ENCODE results near the gene GBP6.
"Not testable (repeated sequence)": the region's sequence is repeated elsewhere in the genome, so short reads cannot be mapped to it uniquely, and the experiment has no call there.

Gene GBP6

DNA sequence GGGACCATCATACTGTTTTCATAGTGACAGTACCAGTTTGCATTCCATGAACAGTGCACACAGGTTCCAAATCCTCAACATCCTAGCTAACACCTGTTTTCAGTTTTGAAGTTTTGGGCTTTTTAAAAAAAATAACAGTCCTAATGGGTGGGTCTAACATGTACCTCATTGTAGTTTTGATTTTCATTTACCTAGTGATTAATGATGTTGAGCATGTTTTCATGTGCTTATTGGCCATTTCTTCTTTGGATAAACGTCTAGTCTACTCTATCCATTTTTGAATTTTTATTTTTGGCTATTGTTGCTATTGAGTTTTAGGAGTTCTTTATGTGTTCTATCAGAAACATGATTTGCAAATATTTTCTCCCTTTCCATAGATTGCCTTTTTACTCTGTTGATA, 3.4 kb downstream of the GBP6 start:
- Histone ChIP-seq H3F3A (ENCODE audit: insufficient read depth) (no peaks in the 10 kb centered on the region), H3K36me3 (ENCODE audit: low read length) (no peaks in the 10 kb centered on the region), H3K9ac (ENCODE audit: low read length) (no peak overlapping the region), H4K20me1 (ENCODE audit: low read depth, low read length) (no peaks in the 10 kb centered on the region), H3K27me3 (ENCODE audit: low read length) (no peaks in the 10 kb centered on the region), H3K4me3 (ENCODE audit: insufficient read depth, low read length, poor library complexity, severe bottlenecking) (no peak overlapping the region), H2AFZ (ENCODE audit: low read depth, low read length, severe bottlenecking) (no peak overlapping the region), H3K79me2 (ENCODE audit: insufficient read depth, low read length) (no peaks in the 10 kb centered on the region), H3K4me2 (ENCODE audit: low read depth, low read length, poor library complexity, severe bottlenecking) (no peak overlapping the region), H3K27ac (ENCODE audit: low read depth, low read length) (no peak overlapping the region), H3K9me2 (replicated peaks; ENCODE audit: insufficient read depth, low read length) (no peaks in the 10 kb centered on the region), H3K9me3 (ENCODE audit: insufficient read depth, low read length) (no peaks in the 10 kb centered on the region)
- TF ChIP-seq, protein P1, sequence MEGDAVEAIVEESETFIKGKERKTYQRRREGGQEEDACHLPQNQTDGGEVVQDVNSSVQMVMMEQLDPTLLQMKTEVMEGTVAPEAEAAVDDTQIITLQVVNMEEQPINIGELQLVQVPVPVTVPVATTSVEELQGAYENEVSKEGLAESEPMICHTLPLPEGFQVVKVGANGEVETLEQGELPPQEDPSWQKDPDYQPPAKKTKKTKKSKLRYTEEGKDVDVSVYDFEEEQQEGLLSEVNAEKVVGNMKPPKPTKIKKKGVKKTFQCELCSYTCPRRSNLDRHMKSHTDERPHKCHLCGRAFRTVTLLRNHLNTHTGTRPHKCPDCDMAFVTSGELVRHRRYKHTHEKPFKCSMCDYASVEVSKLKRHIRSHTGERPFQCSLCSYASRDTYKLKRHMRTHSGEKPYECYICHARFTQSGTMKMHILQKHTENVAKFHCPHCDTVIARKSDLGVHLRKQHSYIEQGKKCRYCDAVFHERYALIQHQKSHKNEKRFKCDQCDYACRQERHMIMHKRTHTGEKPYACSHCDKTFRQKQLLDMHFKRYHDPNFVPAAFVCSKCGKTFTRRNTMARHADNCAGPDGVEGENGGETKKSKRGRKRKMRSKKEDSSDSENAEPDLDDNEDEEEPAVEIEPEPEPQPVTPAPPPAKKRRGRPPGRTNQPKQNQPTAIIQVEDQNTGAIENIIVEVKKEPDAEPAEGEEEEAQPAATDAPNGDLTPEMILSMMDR (IDR thresholded peaks at IDR 0.05; ENCODE audit: insufficient read depth, low read length, poor library complexity, severe bottlenecking): no peak
- no peak for TF ChIP-seq EZH2phosphoT487 (conservative IDR thresholded peaks at IDR 0.05; ENCODE audit: low read length)

DNA sequence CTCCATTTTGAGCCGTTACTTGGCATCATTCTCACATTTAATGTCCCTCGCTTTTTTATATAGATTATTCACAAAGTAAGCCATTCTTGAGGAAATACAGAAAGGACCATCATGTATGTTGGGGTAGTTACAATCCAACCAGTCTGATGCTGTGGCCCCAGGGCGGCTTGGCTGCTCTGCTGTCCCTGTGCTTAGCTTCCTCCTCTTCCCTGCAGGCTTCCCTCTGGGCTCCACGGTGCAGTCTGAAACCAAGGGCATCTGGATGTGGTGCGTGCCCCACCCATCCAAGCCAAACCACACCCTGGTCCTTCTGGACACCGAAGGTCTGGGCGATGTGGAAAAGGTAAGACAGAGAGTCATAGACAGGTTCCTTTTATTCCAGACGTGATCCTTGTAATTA, 5.5 kb downstream of the GBP6 start:
- no peak overlapping the region for H2AFZ ChIP-seq (ENCODE audit: low read depth, low read length, severe bottlenecking)

DNA sequence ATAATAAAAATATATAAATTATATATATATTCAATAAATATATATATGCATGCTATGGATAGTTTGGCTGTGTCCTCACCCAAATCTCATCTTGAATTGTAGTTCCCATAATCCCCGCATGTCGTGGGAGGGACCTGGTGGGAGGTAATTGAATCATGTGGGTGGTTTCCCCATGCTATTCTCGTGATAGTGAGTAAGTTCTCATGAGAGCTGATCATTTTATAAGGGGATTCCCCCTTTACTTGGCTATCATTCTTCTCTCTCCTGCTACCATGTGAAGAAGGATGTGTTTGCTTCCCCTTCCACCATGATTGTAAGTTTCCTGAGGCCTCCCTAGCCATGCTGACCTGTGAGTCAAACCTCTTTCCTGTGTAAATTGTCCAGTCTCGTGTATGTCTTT, 10.0 kb downstream of the GBP6 start:
- not testable (repeated sequence) for H3K9me3 ChIP-seq (ENCODE audit: insufficient read depth, low read length); H3F3A ChIP-seq (ENCODE audit: insufficient read depth); H3K27ac ChIP-seq (ENCODE audit: low read depth, low read length); H2AFZ ChIP-seq (ENCODE audit: low read depth, low read length, severe bottlenecking); H3K36me3 ChIP-seq (ENCODE audit: low read length); H3K9ac ChIP-seq (ENCODE audit: low read length); H3K4me3 ChIP-seq (ENCODE audit: insufficient read depth, low read length, poor library complexity, severe bottlenecking); H3K27me3 ChIP-seq (ENCODE audit: low read length); H4K20me1 ChIP-seq (ENCODE audit: low read depth, low read length); H3K4me2 ChIP-seq (ENCODE audit: low read depth, low read length, poor library complexity, severe bottlenecking); H3K9me2 ChIP-seq (replicated peaks; ENCODE audit: insufficient read depth, low read length); H3K79me2 ChIP-seq (ENCODE audit: insufficient read depth, low read length)

More for the DNA sequence above, 5.5 kb downstream of the GBP6 start:
- Histone ChIP-seq H3K9me3 (ENCODE audit: insufficient read depth, low read length) (no peaks in the 10 kb centered on the region), H4K20me1 (ENCODE audit: low read depth, low read length) (no peaks in the 10 kb centered on the region), H3K4me2 (ENCODE audit: low read depth, low read length, poor library complexity, severe bottlenecking) (no peak overlapping the region), H3F3A (ENCODE audit: insufficient read depth) (no peaks in the 10 kb centered on the region), H3K36me3 (ENCODE audit: low read length) (no peaks in the 10 kb centered on the region), H3K9me2 (replicated peaks; ENCODE audit: insufficient read depth, low read length) (no peaks in the 10 kb centered on the region), H3K4me3 (ENCODE audit: insufficient read depth, low read length, poor library complexity, severe bottlenecking) (no peak overlapping the region), H3K79me2 (ENCODE audit: insufficient read depth, low read length) (no peaks in the 10 kb centered on the region), H3K27ac (ENCODE audit: low read depth, low read length) (no peak overlapping the region), H3K9ac (ENCODE audit: low read length) (no peak overlapping the region), H3K27me3 (ENCODE audit: low read length) (no peaks in the 10 kb centered on the region)
- TF ChIP-seq, protein P1 (IDR thresholded peaks at IDR 0.05; ENCODE audit: insufficient read depth, low read length, poor library complexity, severe bottlenecking): no peak
- no peak for TF ChIP-seq EZH2phosphoT487 (conservative IDR thresholded peaks at IDR 0.05; ENCODE audit: low read length)

DNA sequence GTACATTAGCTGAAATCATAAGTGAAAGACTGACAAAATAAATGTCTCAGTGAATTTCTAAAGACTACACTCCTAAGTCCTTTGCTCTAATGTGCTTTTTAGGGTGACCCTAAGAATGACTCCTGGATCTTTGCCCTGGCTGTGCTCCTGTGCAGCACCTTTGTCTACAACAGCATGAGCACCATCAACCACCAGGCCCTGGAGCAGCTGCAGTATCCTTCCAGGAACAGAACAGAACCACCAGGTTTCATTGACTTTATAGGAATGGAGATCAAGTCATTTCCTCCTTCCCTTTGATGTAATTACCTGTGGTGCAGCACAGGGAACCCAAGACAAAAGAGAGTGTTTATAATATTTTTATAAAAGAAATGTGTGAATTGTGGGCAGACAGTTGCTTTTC, 14.1 kb downstream of the GBP6 start:
- no peak overlapping the region for H3K4me2 ChIP-seq (ENCODE audit: low read depth, low read length, poor library complexity, severe bottlenecking)

More for the DNA sequence above, 14.1 kb downstream of the GBP6 start:
- Histone ChIP-seq H2AFZ (ENCODE audit: low read depth, low read length, severe bottlenecking) (no peak overlapping the region), H3K27me3 (ENCODE audit: low read length) (no peaks in the 10 kb centered on the region), H3K9me2 (replicated peaks; ENCODE audit: insufficient read depth, low read length) (no peaks in the 10 kb centered on the region), H3K36me3 (ENCODE audit: low read length) (no peaks in the 10 kb centered on the region), H3K27ac (ENCODE audit: low read depth, low read length) (no peak overlapping the region), H3K4me3 (ENCODE audit: insufficient read depth, low read length, poor library complexity, severe bottlenecking) (no peak overlapping the region), H3K79me2 (ENCODE audit: insufficient read depth, low read length) (no peaks in the 10 kb centered on the region), H3K9me3 (ENCODE audit: insufficient read depth, low read length) (no peaks in the 10 kb centered on the region), H3F3A (ENCODE audit: insufficient read depth) (no peaks in the 10 kb centered on the region), H3K9ac (ENCODE audit: low read length) (no peak overlapping the region), H4K20me1 (ENCODE audit: low read depth, low read length) (no peaks in the 10 kb centered on the region)
- TF ChIP-seq, protein P1 (IDR thresholded peaks at IDR 0.05; ENCODE audit: insufficient read depth, low read length, poor library complexity, severe bottlenecking): no peak
- no peak for TF ChIP-seq EZH2phosphoT487 (conservative IDR thresholded peaks at IDR 0.05; ENCODE audit: low read length)

Measured in SU-DHL-6 (cell line).